PC-3 (cell line): ENCODE data around the gene RNPEP.

Experiments
- CTCF ChIP-seq: fragments of 300-600 bp; sonication (generic); conservative IDR thresholded peaks from 2 replicates; pipeline ENCODE4 v1.5.1; 2017; ENCODE audit warnings: antibody characterized with exemption, low read depth, mild to moderate bottlenecking, low read length
- EZH2 ChIP-seq: fragments of 300-600 bp; sonication (generic); IDR thresholded peaks from one replicate; pipeline ENCODE4 v1.6.1; 2017; ENCODE audit warnings: antibody characterized with exemption, mild to moderate bottlenecking, low read length; ENCODE audit not compliant: unreplicated experiment
- EZH2phosphoT487 ChIP-seq: fragments of 300-600 bp; sonication (generic); IDR thresholded peaks from 2 replicates; pipeline ENCODE4 v1.6.1; 2018; ENCODE audit warnings: mild to moderate bottlenecking, antibody characterized with exemption, low read length, borderline replicate concordance

- no peak for TF ChIP-seq CTCF
- TF ChIP-seq EZH2phosphoT487: no peak
- TF ChIP-seq EZH2: no peak
These were observed 36.6 kb upstream of the RNPEP start for GRCh38 chr1:201945863-201946223.
